LNCAP (cell line): ENCODE data around the gene CARD10.

Experiments
- CTCF ChIP-seq: fragments of 450-650 bp; IDR thresholded peaks from 2 replicates; pipeline ENCODE4 v1.5.1; 2017; ENCODE audit warnings: mild to moderate bottlenecking

Gene CARD10

DNA sequence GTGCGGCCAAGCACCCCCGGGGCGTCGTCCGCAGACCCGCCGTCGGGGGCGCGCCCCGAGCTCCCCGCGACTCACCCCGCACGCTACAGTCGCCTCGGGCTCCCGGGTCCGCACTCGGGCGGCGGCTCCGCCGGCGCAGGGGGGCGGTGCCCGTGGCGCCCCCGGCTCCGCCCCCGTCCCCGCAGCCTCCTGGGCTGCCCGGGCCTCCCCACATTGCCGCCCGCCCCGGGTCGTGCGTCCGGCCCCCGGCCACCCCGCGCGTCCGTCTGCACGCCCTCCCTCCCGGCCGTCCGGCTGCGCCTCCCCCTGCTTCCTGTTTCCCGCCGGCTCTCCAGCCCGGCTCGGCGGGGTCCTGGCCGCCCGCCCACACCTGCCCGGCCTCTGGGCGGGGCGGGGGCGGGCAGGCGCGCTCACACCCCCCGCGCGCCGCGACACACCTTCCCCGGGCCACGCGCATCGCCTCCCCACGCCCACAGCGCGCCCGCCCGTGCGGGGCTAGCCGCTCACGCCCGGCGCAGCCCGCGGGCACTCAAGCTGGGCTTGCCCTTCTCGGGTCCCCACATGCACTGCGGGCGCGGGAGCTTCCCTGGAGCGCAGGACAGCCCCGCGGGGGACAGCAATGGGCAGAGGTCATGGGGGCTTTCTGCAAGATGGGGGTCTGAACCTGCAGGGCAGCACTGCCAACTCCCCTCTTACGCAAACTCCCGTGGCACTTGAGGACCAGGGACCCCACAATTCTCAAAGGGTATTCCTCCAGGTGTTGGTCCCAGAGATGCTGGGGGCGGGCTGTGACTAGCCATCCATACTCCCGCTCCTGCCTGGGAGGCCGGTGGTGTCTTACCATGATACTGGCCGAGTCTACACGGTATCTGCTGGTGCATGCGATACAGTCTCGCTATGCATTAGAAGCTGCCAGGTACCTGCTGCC is at the start of gene CARD10:
Gene CARD10, minus strand, starts transcription at position 148 of the 928 bp plus-strand sequence. CDS start 215 bp downstream, outside the sequence.
- no peak for TF ChIP-seq CTCF

- no peak for TF ChIP-seq CTCF
These were observed 49.3 kb upstream of the CARD10 start for GRCh38 chr22:37568448-37569008.

- no peak for TF ChIP-seq CTCF
These were observed 48.8 kb upstream of the CARD10 start for GRCh38 chr22:37568012-37568411.

DNA sequence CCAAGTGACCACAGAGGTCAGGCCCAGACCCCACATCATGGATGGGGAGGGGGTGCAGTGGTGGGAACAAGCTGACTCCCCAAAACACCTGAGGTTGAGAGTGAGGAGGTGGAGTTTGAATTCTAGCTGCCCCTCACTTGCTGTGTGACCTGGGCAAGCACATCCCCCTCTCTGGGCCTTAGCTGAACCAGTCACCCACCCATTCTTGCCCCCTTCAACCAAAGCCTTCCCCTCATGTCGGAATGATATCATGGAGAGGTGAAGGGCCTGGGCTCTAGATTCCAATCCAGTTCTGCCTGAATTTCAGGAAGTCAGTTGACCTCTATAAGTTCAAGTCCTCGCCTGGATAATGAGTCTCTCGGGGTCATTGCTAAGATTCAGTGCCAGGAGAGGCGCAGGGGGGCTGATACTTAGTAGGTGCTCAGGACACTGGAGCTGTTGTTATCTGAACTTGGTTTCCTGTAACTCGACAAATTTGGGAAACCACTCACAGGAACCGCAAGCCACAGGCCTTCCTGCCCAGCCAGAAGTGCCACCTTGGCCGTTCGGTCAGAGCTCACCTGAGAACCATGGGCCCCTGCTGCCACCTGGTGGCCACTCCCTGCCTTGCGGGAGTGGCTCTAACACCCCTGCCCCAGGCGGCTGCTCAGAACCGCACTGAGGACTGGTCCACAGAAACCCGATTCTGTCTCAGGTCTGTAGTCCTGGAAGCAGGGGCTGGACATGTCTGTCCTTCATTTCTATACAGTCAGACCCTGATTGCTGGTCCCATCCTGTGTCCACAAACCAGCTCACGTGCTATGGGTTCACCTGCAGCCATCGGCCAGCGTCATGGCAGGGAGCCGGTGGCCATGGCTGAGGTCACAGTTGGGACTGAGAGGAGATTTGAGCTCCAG is 47.9 kb upstream of the CARD10 start:
- TF ChIP-seq CTCF = peak; percentile 94

GRCh38 chr22:37566329-37566837 is 47.2 kb upstream of the CARD10 start:
- TF ChIP-seq CTCF = no peak

GRCh38 chr22:37565830-37566229 is 46.6 kb upstream of the CARD10 start:
- no peak for TF ChIP-seq CTCF

DNA sequence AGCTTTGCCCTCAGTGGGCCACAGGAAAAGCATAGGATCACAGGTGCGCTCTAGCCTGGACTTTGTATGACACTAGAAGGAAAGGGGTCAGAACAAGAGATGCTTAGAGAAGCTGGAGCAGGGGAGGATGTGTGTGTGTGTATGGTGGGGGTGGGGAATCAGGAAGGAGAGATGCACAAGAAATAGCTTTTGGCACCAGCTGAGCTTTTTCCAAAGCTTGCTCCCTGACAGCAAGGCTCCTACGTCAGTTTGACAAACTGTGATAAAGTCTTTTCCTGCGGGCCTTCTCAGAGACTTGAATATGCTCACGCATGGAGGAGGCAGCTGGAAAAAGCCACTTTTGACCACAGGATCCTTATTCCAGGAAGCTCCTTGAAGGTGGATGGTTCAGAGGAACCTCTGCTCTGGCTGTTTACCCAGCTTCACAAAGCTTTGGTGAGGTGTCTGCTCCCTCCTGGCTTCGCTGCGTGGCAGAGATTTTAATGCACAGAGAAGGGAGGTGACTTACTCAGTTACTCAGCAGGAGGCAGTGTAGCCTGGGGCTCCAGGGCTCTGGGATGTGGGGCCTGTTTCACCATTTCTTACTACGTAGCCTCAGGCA is 45.0 kb upstream of the CARD10 start:
- TF ChIP-seq CTCF = no peak
